Coronary artery (tissue), 2 donors: Measurements from ENCODE around the gene ZNF512.

ENCODE experiments used
- DNase-seq: peaks from one replicate; pipeline ENCODE4 v3.0.0-alpha.2; 2017; ENCODE audit warnings: low spot score
- H3K27ac ChIP-seq, 2 donors: fragments of 200-600 bp; sonication (generic); one replicate each; pipeline ENCODE4 v1.5.1; 2016 to 2019
- H3K4me3 ChIP-seq: fragments of 200-600 bp; sonication (generic); 2 replicates; pipeline ENCODE4 v1.5.1; 2016; ENCODE audit warnings: mild to moderate bottlenecking, moderate library complexity
- TF ChIP-seq, protein P1 (sequence below): fragments of 200-600 bp; sonication (generic); IDR thresholded peaks from one replicate; pipeline ENCODE4 v1.5.1; 2019; ENCODE audit warnings: antibody characterized with exemption

ZNF512 gene

GRCh38 chr2:27571681-27572080 lies 11.2 kb upstream of the ZNF512 start:
- no peak overlapping the region for H3K4me3 ChIP-seq
- DNase-seq = no peak
- H3K27ac ChIP-seq = no peak overlapping the region
- TF ChIP-seq, protein P1, sequence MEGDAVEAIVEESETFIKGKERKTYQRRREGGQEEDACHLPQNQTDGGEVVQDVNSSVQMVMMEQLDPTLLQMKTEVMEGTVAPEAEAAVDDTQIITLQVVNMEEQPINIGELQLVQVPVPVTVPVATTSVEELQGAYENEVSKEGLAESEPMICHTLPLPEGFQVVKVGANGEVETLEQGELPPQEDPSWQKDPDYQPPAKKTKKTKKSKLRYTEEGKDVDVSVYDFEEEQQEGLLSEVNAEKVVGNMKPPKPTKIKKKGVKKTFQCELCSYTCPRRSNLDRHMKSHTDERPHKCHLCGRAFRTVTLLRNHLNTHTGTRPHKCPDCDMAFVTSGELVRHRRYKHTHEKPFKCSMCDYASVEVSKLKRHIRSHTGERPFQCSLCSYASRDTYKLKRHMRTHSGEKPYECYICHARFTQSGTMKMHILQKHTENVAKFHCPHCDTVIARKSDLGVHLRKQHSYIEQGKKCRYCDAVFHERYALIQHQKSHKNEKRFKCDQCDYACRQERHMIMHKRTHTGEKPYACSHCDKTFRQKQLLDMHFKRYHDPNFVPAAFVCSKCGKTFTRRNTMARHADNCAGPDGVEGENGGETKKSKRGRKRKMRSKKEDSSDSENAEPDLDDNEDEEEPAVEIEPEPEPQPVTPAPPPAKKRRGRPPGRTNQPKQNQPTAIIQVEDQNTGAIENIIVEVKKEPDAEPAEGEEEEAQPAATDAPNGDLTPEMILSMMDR = no peak

- Histone ChIP-seq H3K27ac (no peak overlapping the region), H3K4me3 (no peak overlapping the region)
- no peak for DNase-seq
- TF ChIP-seq, protein P1 = no peak
These were observed 10.4 kb upstream of the ZNF512 start for GRCh38 chr2:27572439-27572838.

- DNase-seq = no peak
- H3K27ac ChIP-seq = no peak overlapping the region
- H3K4me3 ChIP-seq = no peak overlapping the region
- TF ChIP-seq, protein P1 = no peak
These were observed 9.8 kb upstream of the ZNF512 start for GRCh38 chr2:27572998-27573429.

GRCh38 chr2:27573452-27573851 lies 9.4 kb upstream of the ZNF512 start:
- Histone ChIP-seq H3K27ac (no peak overlapping the region), H3K4me3 (no peak overlapping the region)
- TF ChIP-seq, protein P1 = no peak
- no peak for DNase-seq

- H3K27ac ChIP-seq = no peak overlapping the region
- DNase-seq = no peak
- H3K4me3 ChIP-seq = no peak overlapping the region
- TF ChIP-seq, protein P1 = no peak
These were observed 1.3 kb upstream of the ZNF512 start for GRCh38 chr2:27581417-27582128.

- TF ChIP-seq, protein P1 = no peak
- peak overlapping the region; percentile 63 to 77 for H3K27ac ChIP-seq
- no peak for DNase-seq
- H3K4me3 ChIP-seq = peak overlapping the region; percentile 73
These were observed 630 bp upstream of the ZNF512 start for GRCh38 chr2:27582129-27582694.

DNA sequence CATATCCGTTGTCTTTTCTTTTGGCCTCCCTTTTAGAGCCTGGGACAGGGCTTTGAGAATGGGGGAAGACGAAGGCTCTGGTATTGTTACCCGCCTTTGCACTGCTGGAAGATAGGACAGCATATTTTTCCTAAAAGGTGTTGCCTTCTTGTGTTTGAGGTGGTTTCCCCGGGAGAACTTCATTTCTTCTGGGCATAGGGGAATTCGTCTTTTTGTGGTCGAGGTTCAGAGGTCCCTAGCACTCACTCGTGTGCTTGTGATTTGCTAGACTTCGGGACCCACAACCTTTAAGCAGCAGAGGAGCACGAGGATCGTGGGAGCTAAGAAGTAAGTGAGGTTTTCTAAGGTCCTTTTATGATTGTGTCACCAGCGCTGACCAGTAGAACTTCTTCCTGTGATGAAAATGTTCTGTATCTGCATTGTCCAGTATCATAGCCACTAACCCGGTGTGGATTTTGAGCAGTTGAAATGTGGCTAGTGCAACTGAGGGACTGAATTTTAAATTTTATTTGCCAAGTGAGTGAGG lies 611 bp downstream of the ZNF512 start:
- no peak for DNase-seq
- peak overlapping the region; percentile 73 for H3K4me3 ChIP-seq
- TF ChIP-seq, protein P1 = no peak
- peak overlapping the region; percentile 63 to 77 for H3K27ac ChIP-seq
